C1 segment of cervical spinal cord (tissue), 14 donors: Measurements from ENCODE around the gene PINK1.
A peak's percentile ranks its signal among the peaks of the same experiment; 100 is the strongest.
"Not testable (repeated sequence)": the region's sequence is repeated elsewhere in the genome, so short reads cannot be mapped to it uniquely, and the experiment has no call there.

ENCODE experiments used
- DNase-seq, 14 donors: peaks; one replicate each; lab custom pipeline; 2025; lab: John Stamatoyannopoulos, UW

The PINK1 gene

DNA sequence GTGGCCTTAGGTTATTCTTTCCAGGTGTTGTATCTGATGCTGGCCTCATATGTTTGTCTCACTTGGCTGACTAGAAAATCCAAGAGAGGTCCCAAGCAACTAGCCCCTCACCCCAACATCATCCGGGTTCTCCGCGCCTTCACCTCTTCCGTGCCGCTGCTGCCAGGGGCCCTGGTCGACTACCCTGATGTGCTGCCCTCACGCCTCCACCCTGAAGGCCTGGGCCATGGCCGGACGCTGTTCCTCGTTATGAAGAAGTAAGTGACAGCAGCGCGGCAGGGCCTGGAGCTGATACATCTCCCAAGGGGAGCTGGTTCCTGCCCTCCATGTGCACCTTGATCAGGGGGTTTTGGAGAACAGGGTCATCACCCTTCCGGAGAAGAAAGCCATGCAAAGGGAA lies 11.2 kb downstream of the PINK1 start:
- no peak for DNase-seq

DNA sequence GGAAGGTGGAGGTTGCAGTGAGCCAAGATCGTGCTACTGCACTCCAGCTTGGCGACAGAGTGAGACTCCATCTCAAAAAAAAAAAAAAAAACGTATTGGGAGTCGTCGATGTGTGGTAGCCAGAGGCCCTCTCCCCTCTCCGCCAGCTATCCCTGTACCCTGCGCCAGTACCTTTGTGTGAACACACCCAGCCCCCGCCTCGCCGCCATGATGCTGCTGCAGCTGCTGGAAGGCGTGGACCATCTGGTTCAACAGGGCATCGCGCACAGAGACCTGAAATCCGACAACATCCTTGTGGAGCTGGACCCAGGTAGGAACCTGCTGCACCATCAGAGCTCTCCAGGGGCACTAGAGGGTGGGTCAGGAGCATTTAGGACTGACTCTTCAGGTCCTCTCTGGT lies 12.2 kb downstream of the PINK1 start:
- DNase-seq, result no peak

DNA sequence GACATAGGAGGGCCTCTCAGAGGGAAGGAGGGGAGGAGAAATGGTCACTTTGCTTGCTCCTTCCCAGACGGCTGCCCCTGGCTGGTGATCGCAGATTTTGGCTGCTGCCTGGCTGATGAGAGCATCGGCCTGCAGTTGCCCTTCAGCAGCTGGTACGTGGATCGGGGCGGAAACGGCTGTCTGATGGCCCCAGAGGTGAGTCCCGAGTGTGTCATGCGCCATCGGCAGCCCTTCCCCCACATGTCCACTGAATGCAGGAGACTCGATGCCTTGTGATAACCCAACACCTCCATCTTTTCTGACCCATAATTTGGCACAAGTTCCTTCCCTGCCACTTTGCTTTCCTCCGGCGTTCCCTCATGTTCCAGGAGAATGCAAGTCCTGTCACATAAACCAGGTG lies 15.2 kb downstream of the PINK1 start:
- no peak for DNase-seq

GRCh38 chr1:20648946-20649345 lies 15.7 kb downstream of the PINK1 start:
- no peak for DNase-seq

GRCh38 chr1:20652300-20652699 lies 19.0 kb downstream of the PINK1 start:
- DNase-seq, result no peak

GRCh38 chr1:20654104-20654690 lies 20.9 kb downstream of the PINK1 start:
- DNase-seq, result peak in 6 of 14 donors; percentile 7 to 65 (median 20)

DNA sequence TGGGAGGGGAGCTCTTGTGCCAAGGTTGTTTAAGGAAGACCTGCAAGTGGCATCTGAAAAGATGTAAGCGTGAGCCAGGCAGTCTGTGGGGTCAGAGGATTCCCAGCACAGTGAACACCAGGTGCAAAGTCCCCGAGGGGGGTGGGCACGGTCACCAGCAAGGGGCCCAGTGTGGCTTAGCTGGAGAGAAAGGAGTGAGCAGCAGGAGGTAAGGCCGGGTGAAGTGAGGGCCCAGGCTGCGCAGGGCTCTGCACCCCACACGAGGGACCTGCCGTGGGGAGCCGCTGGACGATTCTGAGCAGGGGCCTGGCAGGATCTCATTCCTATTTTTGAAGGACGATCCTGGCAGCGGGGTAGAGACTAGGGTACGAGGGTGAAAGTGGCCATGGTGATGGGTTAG lies 23.8 kb downstream of the PINK1 start:
- DNase-seq, result no peak

DNA sequence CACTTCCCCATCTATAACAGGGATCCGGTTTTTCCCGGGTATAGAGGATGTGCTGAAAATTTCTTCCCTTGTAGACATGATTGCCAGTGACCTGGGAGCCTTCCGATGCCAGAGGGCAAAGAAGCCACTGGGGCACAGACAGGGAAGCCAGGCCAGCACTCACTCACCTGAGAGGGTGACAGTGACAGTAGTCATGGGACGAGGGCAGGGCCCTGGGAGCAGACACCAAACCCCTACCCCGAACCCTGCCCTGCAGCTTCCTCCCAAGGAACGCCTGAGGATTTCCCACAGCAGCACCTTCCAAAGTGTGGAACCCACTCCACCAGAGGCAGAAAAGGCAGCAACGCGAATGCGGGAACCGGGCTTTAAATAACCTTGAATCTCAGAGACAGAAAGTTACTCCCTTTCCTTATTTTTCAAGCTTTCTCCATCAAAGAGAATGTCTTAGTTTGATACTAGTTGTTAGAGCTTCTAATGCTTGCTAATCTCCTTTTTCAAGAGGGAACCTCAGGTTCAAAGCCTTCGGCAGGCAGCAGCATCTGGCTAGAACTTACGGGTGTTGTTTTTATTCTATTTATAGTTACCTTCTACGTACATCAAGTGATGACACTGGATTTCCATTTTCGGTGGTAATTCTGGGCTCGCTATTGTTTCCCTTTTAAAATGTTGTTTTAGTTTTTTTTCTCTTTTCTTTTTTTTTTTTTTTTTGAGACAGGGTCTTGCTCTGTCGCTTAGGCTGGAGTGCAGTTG lies 25.1 kb downstream of the PINK1 start:
- DNase-seq, result no peak

- DNase-seq, result no peak
Measured at GRCh38 chr1:20660363-20660762, 27.1 kb downstream of the PINK1 start.

DNA sequence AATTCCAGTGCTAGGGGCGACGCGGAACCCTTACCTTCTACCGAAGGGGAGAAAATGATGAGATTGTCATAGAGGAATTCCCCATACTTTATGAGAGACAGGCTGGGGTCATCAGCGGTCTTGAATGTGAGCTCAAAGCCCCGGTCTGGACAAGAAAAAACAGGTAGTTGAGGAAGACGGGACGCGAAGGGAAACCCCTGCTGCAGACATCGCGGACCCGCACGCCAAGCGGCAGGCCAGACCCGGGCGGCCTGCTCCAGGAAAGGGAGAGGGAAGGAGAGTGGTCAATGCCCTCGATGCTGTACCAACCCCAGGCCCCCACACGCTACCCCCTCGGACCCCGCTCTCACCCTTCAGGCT lies 27.6 kb downstream of the PINK1 start:
- no peak for DNase-seq

DNA sequence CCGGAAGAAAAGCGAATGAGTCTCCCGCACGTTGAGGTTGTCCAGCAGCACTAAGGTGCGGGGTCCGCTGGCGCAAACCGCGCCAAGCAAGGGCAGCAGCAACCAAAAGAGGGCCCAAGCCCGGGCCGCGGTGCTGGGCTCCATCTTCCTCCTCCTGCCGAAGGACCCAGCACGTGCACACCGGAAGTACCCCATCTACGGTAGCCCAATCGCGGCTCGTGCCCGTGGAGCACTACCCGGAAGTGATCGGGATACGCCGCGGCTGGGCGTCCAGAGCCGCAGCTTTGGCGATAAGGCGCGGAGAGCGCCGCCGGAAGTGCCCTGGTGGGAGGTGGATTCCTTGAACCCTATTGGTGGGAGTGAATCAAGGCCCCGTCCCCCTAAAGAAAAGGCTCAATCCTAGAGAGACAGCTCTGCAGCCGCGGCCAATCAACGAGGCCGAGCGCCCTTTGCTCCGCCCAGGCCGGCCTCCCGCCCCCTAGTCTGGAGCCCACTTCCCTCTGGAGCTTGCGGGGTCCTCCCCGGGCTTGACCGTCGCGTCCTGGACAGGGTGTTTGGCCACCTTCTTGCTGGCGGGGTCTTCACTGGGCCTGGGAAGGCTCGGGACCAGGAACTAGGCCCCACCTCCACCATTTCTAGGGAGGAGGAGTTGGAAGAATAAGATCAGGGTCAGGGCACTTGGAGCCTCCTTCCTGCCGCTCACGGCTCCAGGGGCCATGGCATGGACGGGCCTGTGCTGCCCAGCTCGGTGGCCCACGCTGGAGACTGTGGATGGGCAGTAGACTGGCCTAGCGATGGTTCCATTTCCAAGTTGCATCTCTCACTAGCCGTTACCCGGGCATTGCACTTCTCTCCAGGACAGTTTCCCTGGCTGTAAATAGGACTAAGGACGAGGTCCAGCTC lies 28.2 kb downstream of the PINK1 start, which contains the start of gene DDOST:
TSS of gene DDOST (minus strand) at position 163 of the 903 bp plus-strand sequence. CDS start at position 144, 19 bp downstream.
- DNase-seq, result peak; percentile 52 to 99 (median 95)

DNA sequence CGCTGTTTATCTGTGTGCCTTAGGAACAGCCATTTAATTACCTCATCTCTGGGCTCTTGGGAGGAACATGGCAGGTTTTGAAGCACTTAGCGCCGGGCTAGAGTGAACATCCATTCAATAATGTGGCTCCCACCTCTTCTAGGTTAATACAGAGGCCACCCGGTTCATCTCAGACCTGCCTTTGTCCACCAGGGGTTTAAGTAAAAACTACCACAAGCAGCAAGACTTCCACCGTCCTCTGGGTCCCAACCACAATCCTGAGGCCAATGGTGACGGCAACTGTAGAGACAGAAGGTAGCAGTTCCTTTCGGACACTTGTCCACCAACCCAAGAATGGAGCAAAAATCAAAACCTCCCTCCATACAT lies 28.8 kb downstream of the PINK1 start:
- DNase-seq, result no peak

- no peak for DNase-seq
Measured at GRCh38 chr1:20663365-20663764, 30.1 kb downstream of the PINK1 start.

DNA sequence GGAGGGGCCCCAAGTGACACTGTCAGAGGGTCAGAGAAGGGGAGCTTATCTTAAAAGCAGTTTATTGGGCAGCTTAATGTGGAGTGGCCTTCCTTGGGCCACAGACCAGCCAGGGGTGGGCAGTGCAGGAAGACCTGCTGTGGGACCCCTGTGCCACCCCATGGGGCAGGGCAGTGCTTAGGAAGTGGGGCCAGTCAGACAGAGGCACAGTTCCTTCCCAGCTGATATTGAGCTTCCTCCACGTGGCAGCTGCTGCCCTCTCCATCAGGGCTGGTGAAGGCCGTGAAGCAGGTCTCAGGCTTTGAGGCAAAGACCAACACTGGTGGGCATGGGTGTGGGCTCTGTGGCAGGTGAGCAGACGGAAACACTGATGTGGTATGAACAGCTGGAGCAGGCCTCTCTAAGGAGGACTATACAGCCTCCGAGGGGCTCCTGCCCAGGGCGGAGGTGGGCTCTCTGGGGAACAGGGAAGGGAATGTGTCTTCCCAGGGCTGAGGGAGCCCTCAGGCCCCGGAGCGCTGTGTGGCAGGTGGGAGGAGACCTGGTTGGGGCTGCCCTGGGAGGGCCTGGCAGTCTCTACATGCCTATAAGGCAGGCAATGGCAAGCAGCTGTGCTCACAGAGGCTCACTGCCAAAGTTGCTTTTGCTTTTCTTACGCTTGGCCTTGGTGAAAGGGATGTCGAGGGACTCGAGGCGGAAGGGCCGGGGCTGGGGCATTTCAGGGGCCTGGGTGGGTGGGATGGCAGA lies 30.9 kb downstream of the PINK1 start:
- no peak for DNase-seq

- DNase-seq, result no peak
Measured at GRCh38 chr1:20665726-20666125, 32.5 kb downstream of the PINK1 start.

DNA sequence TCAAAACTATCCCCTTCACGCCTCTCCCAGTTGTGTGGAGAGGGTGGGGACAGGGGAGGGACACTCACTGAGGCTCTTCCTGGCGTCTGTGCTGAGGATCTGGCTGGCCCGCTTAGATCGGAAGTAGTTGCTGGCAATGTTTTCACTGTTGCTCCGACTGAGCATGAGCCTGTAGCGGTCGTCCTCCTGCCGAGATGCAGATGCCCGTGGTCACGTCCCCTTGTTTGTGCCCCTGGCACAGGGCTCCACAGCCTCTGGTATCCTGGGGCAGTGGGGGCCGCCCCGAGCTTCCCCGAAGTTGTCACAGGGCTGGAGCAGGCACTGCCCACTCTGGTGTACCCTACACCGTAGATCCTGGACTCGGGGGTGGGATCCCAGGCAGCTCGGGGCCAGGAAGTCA lies 32.9 kb downstream of the PINK1 start:
- no peak for DNase-seq

- no peak for DNase-seq
Measured at GRCh38 chr1:20666804-20667203, 33.5 kb downstream of the PINK1 start.

DNA sequence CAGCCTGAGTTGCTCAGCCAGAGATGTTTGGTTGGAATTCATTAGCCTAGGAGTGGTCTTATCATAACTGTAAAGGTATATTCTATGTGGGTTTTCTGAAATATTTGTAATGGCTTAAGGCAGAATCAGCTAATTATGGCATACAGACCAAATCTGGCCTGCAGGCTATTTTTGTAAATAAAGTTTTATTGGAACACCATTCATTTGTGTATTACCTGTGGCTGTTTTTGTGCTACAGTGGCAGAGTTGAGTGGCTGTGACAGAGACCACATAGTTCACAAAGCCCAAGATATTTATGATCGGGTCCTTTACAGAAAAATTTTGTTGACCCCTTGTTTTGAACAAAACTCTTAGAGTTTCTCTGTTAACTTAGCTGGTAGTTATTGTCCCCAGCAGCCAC lies 35.3 kb downstream of the PINK1 start:
- DNase-seq, result no peak

DNA sequence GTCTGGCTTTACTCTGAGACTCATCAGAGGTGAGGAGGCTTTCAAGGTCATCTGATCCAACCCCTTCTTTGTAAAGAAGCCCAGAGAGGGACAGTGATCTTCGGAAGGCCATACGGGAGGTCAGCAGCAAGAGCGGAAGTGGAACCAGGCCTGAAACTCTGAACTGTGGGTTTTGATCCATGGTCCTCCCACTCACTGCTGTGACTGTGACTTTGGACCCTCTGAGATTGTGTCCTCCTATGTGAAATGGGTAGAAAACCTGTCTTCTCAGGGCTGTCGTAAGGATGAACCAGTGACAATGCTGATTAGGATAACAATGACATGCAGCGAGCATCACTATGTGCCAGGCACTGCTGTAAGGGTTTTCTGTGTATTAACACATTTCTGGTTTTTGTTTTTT lies 37.7 kb downstream of the PINK1 start:
- DNase-seq, result no peak

GRCh38 chr1:20672265-20672632 lies 39.0 kb downstream of the PINK1 start:
- DNase-seq, result no peak

DNA sequence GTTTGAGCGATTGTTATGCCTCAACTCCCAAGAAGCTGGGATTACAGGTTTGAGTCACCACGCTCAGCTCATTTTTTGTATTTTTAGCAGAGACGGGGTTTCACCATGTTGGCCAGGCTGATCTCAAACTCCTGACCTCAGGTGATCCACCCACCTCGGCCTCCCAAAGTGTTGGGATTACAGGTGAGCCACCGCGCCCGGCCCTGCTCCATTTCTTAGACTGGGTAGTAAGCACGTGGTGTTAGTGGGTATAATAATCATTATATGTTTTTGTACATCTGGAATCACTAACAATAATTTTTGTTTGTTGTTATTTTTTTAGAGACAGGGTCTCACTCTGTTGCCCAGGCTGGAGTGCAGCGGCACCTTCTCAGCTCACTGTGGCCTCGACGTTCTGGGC lies 40.4 kb downstream of the PINK1 start:
- DNase-seq, result not testable (repeated sequence)

DNA sequence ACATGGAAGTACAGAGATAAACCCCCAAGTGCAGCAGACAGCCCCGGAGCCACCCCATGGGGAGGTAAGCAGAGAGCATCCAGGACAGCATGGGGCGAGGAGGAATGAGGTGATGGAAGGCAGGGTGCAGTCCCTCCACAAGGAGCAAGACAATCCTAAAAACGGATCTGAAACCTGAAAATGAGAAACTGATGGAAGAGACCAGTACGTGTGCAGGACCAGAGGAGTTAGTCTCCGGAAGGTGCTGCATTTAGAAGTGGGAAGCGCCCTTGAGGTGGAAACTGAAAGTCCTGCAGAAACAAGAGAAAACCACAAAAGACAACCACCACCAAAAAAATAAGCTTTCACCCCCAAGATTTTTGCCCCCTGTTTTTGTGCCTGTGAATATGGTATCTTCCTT lies 45.3 kb downstream of the PINK1 start:
- peak in 1 of 14 donors; percentile 11 for DNase-seq
